GM13977 (cell line): Measurements from ENCODE around the gene PHKA2.

Source experiments
- DNase-seq: peaks from one replicate; pipeline ENCODE4 v3.0.0; 2012; ENCODE audit warnings: low spot score
- CTCF ChIP-seq: IDR thresholded peaks from 2 replicates; pipeline ENCODE4 v1.5.1; 2012; ENCODE audit warnings: mild to moderate bottlenecking, control low read depth; ENCODE audit not compliant: insufficient read depth; ENCODE audit errors: extremely low read depth, missing control alignments
- in situ Hi-C: fragments of 300-500 bp; cut with MboI; formaldehyde crosslinking; loops from one replicate; pipeline ENCODE4 v1.12.0; 2022; ENCODE audit warnings: low sequenced_read_pairs, low pct_unique_long_range_greater_than_20kb, mixed read lengths, inconsistent platforms; ENCODE audit not compliant: unreplicated experiment

PHKA2 gene

GRCh38 chrX:18955676-18956075 is 28.2 kb downstream of the PHKA2 start:
- in situ Hi-C loops = no loop called here
- no peak for TF ChIP-seq CTCF
- no peak for DNase-seq

GRCh38 chrX:18951032-18951431 is 32.9 kb downstream of the PHKA2 start:
- TF ChIP-seq CTCF = no peak
- DNase-seq = no peak
- in situ Hi-C loops = no loop called here

GRCh38 chrX:18949944-18950301 is 34.0 kb downstream of the PHKA2 start:
- no peak for DNase-seq
- no peak for TF ChIP-seq CTCF
- in situ Hi-C loops = no loop called here

GRCh38 chrX:18949291-18949943 is 34.5 kb downstream of the PHKA2 start:
- DNase-seq = no peak
- no peak for TF ChIP-seq CTCF
- in situ Hi-C loops = no loop called here

GRCh38 chrX:18946611-18947010 is 37.3 kb downstream of the PHKA2 start:
- TF ChIP-seq CTCF = no peak
- in situ Hi-C loops = no loop called here
- no peak for DNase-seq

GRCh38 chrX:18946157-18946556 is 37.8 kb downstream of the PHKA2 start:
- TF ChIP-seq CTCF = no peak
- in situ Hi-C loops = no loop called here

GRCh38 chrX:18945483-18945882 is 38.4 kb downstream of the PHKA2 start:
- in situ Hi-C loops = no loop called here
- no peak for TF ChIP-seq CTCF
- no peak for DNase-seq

More at GRCh38 chrX:18946157-18946556, 37.8 kb downstream of the PHKA2 start:
- no peak for DNase-seq
